ENCODE data around the gene CREB1.

Gene CREB1

DNA sequence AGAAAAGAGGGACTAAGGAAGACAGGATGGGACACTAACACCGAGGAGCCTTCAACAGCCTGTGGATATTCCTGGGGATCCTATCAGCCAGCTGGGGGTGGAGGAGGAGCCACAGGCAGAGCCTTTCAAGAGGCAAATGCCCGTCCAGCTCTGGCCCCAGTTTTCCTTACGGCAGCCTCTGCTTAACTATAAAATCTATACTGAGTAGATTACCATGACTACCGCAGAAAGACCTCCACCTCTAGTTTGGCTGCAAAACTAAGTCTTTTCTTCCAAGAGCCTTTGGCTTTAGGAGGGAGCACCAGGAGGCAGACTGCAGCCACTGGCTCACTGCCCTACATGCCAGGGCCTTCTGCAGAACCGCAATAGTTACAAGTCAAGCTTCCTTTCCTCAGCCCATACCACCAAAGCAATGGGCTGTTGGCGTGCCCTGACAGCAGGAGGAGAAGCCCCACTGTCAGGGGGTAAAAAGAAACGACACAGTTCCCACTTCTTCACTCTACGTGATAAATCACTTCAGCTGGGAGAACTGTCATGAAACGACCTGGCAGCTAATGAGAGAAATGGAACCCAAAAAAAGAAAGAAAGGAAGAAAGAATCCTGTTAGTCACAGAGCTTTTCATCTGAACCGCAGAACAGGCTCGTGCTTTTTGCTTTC lies 25.1 kb upstream of the CREB1 start:
- no peak for DNase-seq (ENCODE audit: low read depth in 2 of 2)

DNA sequence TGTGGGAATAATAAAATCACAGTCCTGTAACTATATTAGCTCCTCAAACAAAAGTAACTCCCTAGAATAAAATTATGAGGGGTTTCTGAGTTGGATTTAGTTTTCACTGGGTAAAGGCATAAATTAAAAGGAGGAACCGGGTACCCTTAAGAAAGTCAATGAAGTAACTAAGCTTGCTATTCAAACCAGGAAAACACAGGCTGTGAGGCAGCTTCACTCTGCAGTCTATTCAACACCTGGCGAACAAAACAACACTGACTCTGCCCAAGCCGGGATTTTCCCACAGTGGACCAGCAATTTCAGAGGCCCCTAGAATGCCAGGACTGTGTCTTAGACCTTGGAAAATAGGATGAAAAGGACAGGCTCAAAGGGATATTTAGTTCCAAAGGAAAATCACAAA lies 24.6 kb upstream of the CREB1 start:
- no peak for DNase-seq (ENCODE audit: low read depth in 2 of 2)

DNA sequence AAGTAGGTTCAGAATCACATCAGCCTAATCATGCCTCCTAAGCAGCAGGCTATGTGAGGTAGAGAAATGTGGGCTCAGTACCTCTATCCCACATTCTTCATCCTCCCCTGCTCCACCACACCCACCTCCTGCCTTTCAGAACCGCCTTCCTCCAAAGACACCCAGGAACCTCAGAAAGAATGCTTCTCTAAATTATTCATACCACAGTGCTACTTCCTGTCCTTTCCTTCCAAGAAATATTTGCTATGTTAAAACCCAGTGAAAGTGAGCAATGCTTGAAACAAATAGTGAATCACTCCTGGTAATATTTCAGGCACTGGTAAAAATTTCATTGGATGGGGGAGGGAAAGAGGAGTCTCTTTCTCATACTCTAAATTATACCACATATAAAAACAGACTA lies 24.0 kb upstream of the CREB1 start:
- DNase-seq (ENCODE audit: low read depth in 2 of 2), result no peak

DNA sequence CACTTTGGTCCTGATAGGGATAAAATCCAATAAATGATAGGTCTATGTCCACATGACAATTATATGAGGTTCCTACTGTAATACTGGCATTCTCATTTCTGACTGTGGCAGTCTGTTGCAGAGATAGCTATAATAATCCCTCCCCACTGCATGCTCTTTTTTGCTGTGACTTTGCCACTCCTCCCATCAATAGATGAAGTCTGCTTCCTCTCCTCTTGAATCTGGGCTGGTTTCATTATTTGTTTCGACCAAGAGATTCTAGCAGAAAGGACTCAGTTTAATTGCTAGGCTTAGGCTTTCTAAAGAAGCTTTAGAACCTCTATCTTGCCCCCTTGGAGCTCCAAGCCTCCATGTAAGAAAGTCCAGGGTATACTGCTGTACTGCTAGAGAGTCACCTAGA lies 23.3 kb upstream of the CREB1 start:
- no peak for DNase-seq (ENCODE audit: low read depth in 2 of 2)

DNA sequence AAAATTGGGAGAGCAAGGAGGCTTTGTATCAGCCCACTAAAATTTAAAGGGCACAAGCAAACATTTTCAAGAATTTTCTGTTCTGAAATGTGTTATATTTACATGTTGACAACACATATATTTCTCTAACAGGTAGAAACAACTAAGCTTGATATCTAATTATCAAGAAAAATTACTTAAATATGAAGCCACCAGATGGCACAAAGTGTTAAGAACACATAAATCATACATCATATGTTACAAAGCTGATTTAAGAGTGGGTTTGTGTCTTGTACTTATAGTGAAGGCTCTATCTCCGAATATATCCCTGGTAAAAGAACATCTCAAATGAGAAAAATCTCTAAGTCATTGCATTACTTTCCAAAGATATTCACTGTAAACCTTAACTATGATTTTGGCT lies 19.6 kb upstream of the CREB1 start:
- no peak for DNase-seq (ENCODE audit: low read depth in 2 of 2)

DNA sequence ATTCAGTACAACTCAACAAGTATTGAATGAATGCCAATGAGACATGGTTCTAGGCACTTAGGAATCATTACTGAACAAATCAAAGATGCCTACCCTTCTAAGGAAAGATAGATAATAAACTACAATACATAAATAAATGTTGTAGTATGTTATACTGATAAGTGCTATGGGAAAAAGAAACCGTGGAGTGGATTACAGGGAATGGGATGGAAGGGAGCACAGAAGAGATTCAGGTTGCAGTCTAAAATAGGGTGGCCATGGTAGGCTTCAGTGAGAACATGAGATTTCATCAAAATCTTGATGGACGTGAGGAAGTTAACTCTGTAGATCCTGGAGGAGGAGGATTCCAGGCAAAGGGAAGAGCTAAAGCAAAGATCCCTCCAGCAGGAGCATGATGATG lies 17.9 kb upstream of the CREB1 start:
- DNase-seq (ENCODE audit: low read depth in 2 of 2), result no peak

DNA sequence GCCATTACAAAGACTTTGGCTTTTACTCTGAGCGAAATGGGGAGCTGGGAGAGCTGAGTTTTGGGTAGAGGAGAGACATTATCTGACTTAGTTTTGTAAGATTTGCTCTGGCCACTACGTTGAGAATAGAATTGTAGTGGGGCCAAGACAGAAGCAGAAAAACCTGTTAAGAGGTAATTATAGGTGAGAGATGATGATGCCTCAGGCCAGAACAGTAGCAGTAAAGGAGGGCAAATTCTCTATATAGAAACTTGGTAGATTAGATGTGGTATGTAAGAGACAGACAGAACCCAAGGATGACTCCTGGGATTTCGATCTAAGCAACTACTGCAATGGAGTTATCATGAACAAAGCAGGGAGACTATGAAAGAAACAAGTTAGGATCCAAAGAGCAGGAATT lies 17.4 kb upstream of the CREB1 start:
- no peak for DNase-seq (ENCODE audit: low read depth in 2 of 2)

DNA sequence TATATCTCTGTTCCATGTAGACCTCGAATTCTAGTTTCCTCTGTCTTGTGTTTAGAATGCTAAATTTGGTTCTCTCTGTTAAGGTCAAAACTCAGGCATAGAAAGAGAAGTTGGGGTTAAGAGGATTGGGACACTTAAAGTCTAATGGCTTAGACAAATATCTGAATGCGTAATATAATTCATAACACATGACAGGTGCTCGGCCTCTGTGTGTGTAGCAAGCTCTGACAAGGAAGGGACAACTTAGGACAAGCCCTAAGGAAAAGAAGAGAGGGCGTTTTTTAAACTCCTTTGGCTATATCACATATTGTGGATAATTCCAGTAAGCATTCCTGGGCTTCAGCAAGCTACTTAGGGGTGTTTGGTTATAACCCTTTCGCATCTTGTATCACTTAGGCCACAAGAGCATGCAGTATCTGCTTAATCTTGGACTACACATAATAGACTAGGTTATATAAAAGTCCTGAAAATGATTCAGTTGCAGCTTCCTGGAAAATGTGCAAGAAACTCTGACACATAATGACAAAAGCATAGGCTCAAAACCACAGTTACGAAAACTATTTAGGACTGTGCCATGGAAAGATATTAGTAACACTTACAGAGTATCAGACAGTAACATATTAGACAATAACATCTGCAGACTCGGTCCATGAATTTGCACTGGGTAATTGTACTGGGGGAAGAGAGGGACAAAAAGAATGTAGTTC lies 16.1 kb upstream of the CREB1 start:
- DNase-seq (ENCODE audit: low read depth in 2 of 2), result no peak

DNA sequence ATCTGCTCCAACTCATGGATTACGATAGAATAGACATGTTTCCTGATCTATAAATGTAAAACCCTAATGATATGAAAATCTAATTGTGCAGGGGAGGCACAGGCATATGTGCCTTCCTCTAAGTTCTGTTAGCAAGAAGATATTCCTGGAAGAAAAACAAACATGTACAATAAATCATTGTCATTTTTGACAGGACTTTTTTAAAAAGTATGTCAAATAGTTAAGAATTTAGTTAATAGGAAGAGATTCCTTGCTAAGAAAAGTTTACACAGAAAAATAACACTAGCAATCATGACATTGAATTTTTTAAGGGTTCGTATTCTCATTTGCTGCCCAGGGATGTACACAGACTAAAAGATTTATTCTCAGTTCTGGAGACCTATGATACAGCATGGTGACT lies 15.3 kb upstream of the CREB1 start:
- DNase-seq (ENCODE audit: low read depth in 2 of 2), result no peak

DNA sequence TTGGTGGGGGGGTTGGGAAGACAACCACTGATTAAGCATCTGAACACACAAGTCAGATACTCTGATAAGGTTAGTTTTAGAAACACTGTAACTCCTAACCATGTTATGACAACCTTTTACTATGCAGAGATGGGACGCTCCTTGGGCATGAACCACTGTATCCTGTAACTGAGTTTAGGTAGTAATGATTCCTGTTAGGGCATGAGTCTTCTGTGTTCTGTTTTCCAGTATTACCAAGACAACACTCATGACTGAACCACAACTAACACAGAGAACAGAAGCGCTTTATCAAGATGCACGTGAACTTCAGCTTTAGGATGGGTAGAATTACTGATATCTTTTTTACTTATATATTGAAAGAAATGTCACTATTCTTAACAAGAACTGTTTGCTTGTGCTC lies 14.1 kb upstream of the CREB1 start:
- DNase-seq (ENCODE audit: low read depth in 2 of 2), result no peak

DNA sequence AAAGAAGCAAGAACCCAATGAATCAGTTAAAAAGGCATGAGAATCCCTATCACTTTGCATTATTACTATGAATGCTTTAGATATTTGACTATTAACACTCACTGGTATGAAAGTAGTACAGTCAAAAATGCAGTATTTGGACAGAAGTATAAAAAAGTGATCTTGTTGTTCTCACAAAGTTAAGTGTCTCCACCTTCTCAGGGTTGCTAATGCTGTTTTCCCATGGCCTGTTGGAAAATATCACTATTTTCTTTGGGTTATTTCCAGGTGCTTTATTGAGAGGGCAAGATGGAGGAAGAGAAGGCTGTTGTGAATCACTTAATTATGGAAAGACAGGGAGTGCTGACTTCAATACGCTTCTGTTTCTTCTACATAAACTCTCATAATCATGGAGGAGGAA lies 13.6 kb upstream of the CREB1 start:
- no peak for DNase-seq (ENCODE audit: low read depth in 2 of 2)

DNA sequence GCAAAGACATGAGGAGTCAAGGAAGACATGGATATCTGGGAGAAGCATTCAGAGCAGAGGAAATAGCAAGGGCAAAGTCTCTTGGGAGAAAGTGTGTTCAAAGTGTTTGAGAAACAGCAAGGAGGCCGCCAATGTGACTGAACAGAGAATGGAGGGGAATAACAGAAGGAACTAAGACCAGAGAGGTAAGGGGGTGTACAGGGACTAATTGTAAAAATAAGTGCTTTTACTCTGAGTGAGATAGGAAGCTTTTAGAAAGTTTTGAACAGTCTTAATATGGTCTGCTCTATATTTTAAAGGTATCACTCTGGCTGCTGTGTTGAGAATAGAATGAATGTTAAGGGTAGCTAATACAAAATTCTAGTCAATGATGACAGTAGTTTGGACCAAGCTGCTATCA lies 6.8 kb upstream of the CREB1 start:
- DNase-seq (ENCODE audit: low read depth in 2 of 2), result no peak

DNA sequence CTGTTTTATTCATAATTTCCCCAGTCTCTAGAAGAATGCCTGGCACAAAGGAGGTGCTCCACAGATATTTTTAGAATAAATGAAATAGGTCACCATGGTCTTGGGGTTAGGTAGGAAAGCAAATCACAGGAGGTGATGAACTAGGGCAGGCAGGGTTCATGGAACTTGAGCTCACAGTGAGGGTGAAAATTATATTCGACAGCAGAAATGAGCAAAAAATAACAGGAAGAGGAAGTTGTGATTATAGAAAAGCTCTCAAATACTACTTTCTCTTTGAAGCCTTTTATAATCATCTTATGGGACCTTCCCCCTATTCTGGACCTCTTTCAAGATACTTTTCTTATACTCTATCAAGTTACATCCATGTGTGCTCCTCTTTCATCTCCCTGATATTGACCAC lies 4.5 kb upstream of the CREB1 start:
- no peak for DNase-seq (ENCODE audit: low read depth in 2 of 2)

DNA sequence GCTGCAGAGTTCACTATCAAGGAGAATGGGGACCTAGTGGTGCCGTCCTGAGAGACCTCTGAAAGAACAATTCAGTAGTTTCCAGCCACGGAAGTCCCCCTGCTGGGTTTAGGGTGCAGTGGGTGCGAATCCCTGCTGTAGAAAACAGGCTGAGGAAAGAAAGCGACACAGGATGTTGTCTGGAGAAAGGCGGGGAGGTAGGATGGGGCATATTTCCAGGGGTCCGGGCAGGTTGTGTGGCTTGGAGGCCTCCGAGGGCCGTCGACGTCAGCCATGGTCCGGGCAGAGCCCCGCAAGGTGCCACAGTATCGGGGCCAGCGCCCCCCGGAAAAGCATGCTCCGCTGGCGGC lies 807 bp upstream of the CREB1 start:
- peak in 1 of 2 donors; percentile 22 for DNase-seq (ENCODE audit: low read depth in 2 of 2)

DNA sequence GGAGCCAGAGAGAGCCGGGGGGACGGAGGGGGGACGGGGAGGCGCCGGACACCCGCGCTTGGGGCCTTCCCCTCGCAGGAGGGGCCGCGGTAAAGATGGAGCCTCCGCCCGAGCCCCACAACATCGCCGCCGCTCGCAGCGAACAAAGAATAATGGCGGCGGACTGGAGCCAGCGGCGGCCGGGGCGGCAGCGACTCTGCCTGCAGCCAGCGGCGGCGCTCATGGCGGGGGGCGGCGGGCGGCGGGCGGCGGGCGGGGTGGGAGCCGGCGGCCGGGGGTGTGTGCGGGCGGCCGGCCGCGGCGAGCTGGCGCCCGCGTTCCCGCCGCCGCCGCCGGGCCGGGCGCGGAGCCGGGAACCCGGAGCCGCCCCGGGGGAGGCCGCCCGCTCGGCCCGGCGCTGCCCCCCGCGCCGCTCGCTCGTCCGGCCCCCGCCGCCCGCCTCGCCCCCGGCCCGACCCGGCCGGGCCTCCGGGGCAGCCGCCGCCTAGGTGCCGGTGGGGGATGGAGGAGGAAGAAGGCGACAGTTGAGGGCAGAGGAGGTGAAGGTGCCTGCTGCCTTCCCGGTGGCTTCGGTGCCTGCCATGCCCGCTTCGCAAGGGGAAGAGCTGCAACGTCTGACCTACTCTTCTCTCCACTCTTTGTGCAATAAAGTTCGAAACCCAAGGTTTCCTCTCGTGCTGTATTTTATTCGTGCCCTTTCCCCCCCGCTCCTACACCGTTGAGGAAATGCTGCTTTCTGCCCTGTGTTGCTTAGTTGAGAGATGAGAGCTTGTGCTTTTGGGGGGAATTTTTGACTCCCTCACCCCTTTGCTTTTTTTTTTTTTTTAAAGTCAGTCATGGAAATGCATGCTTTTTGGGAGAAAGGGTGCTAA lies 634 bp downstream of the CREB1 start:
- DNase-seq (ENCODE audit: low read depth in 2 of 2), result peak in 1 of 2 donors; percentile 23

DNA sequence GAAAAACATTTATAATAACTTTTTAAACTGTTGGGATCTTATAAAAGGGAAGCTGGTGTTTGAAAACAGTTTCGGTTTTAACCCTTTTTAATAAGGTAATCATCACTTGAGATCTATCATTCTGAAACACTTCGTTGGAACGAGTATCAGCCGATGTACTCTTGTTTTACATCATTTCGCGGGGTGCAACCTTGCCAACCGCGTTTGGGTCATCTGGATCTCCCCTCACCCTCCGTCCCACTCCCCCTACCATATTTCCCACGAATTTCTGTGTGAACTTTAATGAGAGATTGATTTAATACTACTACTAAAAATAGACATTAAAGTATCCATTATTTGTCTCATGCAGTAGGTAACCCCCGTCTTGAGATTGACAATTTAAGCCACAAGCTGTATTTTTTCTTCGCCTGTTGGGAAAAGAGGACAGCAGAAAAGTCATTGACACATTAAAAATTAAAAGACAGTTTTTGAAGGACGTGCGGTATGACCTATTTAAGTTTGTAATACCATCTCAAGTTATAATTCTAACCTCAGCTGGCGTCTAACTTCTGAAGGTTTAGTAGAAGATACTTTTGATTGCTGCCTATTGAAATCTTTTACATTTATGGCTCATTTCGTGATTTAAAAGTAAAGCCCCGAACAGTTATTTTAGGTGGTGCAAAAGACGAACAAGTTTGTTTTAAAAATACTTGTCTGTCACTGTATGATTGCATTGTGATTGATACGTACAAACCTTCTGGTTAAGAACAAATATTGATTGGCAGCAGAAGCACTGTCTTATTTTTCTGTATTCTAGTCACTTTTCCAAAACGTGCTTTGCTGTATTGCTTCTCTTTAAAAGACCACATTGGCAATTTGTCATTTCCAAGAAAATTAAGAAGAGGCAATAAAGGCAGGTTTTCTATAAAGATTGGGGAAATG lies 1.5 kb downstream of the CREB1 start:
- no peak for DNase-seq (ENCODE audit: low read depth in 2 of 2)

DNA sequence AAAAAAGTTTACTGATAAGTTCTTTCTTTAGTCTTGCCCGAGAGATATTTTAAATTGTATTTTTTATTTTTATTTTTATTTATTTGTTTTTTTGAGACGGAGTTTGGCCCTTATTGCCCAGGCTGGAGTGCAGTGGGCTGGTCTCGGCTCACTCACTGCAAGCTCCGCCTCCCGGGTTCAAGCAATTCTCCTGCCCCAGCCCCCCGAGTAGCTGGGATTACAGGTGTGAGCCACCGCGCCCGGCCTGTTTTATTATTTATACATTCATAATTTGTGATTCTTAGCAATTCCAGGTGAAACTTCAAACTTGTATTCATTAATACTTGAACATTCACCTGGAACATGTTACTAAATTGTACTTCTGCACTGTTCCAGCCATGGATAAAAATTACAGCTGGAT lies 2.9 kb downstream of the CREB1 start:
- DNase-seq (ENCODE audit: low read depth in 2 of 2), result no peak

DNA sequence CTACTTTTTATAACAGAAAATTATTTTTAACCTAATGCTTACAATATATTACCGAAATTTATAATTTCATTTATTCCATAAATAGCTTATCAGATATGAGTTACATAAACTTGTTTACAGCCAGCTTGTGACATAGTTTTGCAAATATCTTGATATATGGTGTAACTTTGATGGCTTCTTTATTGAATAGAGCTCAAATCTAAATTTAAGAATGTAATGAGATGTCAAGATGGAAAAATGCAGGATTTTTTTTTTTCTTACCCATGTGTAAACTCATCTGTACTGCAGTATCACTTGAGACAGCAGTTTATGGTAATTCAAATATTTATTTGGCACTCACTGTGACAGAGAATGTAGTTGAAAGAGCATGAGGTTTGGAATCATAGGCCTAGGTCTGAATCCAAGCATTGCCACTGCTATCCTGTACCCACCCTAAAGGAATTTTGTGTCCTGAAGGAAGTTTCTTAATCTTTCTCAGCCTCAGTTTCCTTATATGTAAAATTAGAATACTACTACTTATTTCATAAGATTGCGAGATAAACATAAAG lies 3.8 kb downstream of the CREB1 start:
- no peak for DNase-seq (ENCODE audit: low read depth in 2 of 2)

DNA sequence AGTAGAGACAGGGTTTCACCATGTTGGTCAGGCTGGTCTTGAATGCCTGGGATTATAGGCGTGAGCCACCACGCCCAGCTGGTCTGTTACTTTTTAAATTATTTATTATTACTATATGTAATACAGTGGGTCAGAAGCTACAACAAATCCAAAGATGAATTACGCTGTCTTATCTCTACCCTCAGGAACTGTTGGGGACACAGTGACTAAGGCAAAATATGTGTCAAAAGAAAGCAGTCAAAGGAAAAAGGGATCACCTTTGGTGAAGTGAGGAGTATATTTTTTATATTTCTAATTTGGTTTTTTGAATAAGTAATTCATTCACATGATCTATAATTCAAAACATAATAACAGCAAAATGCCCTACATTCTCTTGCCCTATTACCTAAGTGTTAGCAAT lies 4.7 kb downstream of the CREB1 start:
- no peak for DNase-seq (ENCODE audit: low read depth in 2 of 2)

DNA sequence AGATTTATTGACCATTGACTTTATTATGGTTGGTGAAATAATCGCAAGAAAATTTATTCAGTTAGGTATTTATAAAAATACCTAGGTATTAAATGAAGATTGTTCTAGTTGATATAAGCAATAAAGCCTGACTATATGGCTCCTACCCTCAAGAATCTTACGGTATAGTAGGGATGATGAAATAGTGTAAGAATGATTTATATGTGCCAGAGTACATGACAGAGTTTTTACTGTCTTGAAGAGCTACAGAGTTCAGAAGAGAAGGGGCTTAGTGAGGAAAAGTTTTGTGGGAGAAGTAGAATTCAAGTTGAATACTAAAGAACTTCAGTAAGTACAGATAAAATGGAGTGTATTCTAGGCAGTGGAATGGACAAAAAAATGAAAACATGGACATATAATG lies 9.7 kb downstream of the CREB1 start:
- DNase-seq (ENCODE audit: low read depth in 2 of 2), result no peak

DNA sequence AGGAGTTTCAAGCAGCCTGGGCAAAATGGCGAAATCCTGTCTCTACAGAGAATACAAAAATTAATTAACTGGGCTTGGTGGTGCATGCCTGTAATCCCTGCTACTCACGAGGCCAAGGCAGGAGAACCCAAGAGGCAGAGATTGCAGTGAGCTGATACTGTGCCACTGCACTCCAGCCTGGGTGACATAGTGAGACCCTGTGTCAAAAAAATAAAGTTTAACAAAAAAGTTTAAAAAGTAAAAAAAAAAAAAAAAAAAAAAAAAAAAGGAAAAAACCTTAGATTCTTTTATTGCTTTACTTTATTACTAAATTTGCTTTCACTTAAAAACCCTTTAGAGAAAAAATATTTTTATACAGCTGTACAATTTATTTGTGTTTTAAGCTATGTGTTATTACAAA lies 10.7 kb downstream of the CREB1 start:
- DNase-seq (ENCODE audit: low read depth in 2 of 2), result no peak

DNA sequence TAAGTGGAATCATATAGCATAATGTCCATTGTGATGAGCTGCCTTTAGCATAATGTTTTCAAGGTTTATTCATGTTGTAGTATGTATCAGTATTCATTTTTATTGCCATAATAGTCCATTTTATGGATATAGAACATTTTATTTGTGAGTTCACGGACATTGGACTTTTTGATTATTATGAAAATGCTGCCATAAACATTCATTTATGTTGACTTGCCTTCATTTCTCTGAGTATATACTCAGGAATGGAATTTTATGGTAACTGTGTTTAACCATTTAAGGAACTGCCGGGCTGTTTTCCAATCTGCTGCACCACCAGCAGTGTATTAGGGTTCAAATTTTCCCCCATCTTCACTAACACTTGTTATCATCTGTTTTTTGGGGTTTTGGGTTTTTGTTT lies 12.2 kb downstream of the CREB1 start:
- no peak for DNase-seq (ENCODE audit: low read depth in 2 of 2)

All from stimulated activated CD8-positive, alpha-beta memory T cell treated with anti-CD3 and anti-CD28 coated beads, Interleukin-2, amount 100 ng/mL, for 48 hours (primary cell).